K562 (cell line): ENCODE measurements around the gene FAM227A. TPM values are rescaled to one million over a fixed set of nuclear protein-coding genes. Genes with fewer than 3 reads are reported as not detected.

Source experiments
- C11orf30 ChIP-seq: fragments of 450-650 bp; IDR thresholded peaks from 2 replicates; pipeline ENCODE4 v1.6.1; 2016; ENCODE audit warnings: low read depth, mild to moderate bottlenecking
- CBFA2T3 ChIP-seq: fragments of 450-650 bp; IDR thresholded peaks from 2 replicates; pipeline ENCODE4 v1.6.1; 2017
- ETV5 ChIP-seq: sonication (generic); formaldehyde crosslinking; IDR thresholded peaks from 2 replicates; pipeline ENCODE4 v1.4.0; 2020; ENCODE audit warnings: low read depth, mild to moderate bottlenecking, missing genetic modification reagents
- HNRNPL ChIP-seq: fragments of 200-400 bp; formaldehyde crosslinking; IDR thresholded peaks from 2 replicates; pipeline ENCODE4 v1.6.1; 2017; ENCODE audit warnings: low read depth, mild to moderate bottlenecking, low read length
- HOXB6 ChIP-seq: fragments of 250-450 bp; sonication (Bioruptor Pico); IDR thresholded peaks from 2 replicates; pipeline ENCODE4 v1.5.1; 2022; ENCODE audit warnings: mild to moderate bottlenecking, borderline replicate concordance
- L3MBTL2 ChIP-seq: fragments of 450-650 bp; IDR thresholded peaks from 2 replicates; pipeline ENCODE4 v1.6.1; 2016; ENCODE audit warnings: mild to moderate bottlenecking, moderate library complexity
- RAD21 ChIP-seq, 2 experiments: fragments of 250-450 bp in 1 of 2; fragments of 450-650 bp in 1 of 2; sonication (Bioruptor Pico) in 1 of 2; formaldehyde crosslinking in 1 of 2; IDR thresholded peaks in 1 of 2; conservative IDR thresholded peaks in 1 of 2; 2 replicates each; pipeline versions ENCODE4 v1.4.0 to v1.8.0; 2020 to 2022; ENCODE audit warnings: mild to moderate bottlenecking in 2 of 2, moderate library complexity in 1 of 2
- STAT5B ChIP-seq: fragments of 250-450 bp; sonication (Bioruptor Pico); IDR thresholded peaks from 2 replicates; pipeline ENCODE4 v1.8.0; 2021; ENCODE audit warnings: mild to moderate bottlenecking, inconsistent platforms
- XRCC4 ChIP-seq: IDR thresholded peaks from one replicate; pipeline ENCODE4 v1.6.1; 2011; ENCODE audit not compliant: insufficient read depth, insufficient read length; ENCODE audit errors: extremely low read depth
- polyA plus RNA-seq, 8 experiments: library from polyadenylated mRNA; depleted of rRNA in 4 of 8; stranded (reverse) in 5 of 8; unstranded in 3 of 8; fragments of >200 nt; fragmentation: Nextera tagmentation in 2 of 8; fragmentation: Illumina TruSeq in 1 of 8; extraction: Ambion mirVana in 2 of 8; extraction: Trizol in 1 of 8; gene quantifications; 2 replicates each; pipeline versions ENCODE4 v1.2.1 to v1.2.3, GENCODE V29; 2011 to 2014; ENCODE audit warnings: inconsistent platforms in 1 of 8, missing spikeins in 1 of 8
- total RNA-seq, 7 experiments: library from RNA; depleted of rRNA in 6 of 7; stranded (reverse); fragments of >200 nt in 6 of 7; fragmentation: Illumina TruSeq in 2 of 7; extraction: Trizol in 2 of 7; gene quantifications; 2 replicates each; pipeline versions ENCODE4 v1.2.1 to v1.2.3, GENCODE V29; 2011 to 2021; ENCODE audit warnings: low replicate concordance in 1 of 7
- TF ChIP-seq, protein P1 (sequence below): fragments of 250-450 bp; sonication (Bioruptor Pico); IDR thresholded peaks from 2 replicates; pipeline ENCODE4 v1.9.0; 2021; ENCODE audit warnings: mild to moderate bottlenecking, inconsistent platforms
- TF ChIP-seq, protein P2 (sequence below): fragments of 450-650 bp; conservative IDR thresholded peaks from 2 replicates; pipeline ENCODE4 v1.6.1; 2016; ENCODE audit warnings: missing genetic modification characterization, low read depth, mild to moderate bottlenecking, missing compliant biosample characterization, moderate library complexity
- TF ChIP-seq, protein P3 (sequence below): fragments of 450-650 bp; formaldehyde crosslinking; IDR thresholded peaks from 2 replicates; pipeline ENCODE4 v1.4.0; 2022; ENCODE audit warnings: missing genetic modification characterization
- TF ChIP-seq, protein P4 (sequence below): fragments of 250-450 bp; sonication (Bioruptor Pico); IDR thresholded peaks from 2 replicates; pipeline ENCODE4 v1.5.0; 2021
- TF ChIP-seq, protein P5 (sequence below): fragments of 450-650 bp; IDR thresholded peaks from 2 replicates; pipeline ENCODE4 v1.6.1; 2014; ENCODE audit warnings: low read depth, mild to moderate bottlenecking, moderate library complexity, borderline replicate concordance
- TF ChIP-seq, protein P6 (sequence below), 2 experiments: fragments of 450-650 bp; conservative IDR thresholded peaks; 2 replicates each; pipeline ENCODE4 v1.6.1; 2017; ENCODE audit warnings: mild to moderate bottlenecking in 2 of 2, moderate library complexity in 2 of 2

FAM227A gene
- total and polyA plus RNA-seq, 9 of the 15 experiments (the other 6 are each of a cell fraction or from before 2014, with no cell fraction given) = 0.10 to 2.2 (median 0.83) TPM

DNA sequence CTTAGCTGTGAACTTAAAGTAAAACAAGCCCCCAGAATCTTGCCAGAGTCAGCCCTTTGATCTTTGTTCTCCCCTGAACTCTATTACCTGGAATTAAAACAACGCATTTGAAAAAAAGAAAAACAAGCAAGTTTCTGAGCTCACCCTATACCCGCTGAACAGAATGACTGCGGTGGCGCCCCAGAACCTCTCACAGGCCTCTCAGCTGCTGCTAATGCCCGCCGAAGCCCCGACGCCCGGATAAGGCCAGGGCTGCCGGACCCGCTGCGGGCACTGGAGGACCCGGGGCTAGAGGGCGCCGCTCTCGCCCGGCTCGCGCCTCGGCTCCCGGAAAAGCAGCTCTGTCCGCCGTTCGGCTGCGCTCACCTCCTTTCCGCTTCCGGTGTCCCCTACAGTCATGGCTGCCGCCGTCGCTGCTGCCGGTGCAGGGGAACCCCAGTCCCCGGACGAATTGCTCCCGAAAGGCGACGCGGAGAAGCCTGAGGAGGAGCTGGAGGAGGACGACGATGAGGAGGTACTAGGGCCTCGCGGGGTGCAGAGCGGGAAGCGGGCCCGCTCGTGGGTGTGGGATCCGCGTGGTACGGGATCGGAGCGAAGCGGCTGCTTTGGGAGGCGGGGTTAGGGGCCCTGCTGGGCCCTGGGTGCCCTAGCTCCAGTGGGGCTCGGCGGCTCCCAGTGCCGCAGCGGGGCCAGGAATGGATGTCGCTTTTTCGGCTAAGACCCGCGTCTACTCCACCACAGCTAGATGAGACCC, 25.6 kb upstream of the FAM227A start, which contains the start of gene TOMM22 (continued):
- peak; percentile 60 for TF ChIP-seq ETV5
- TF ChIP-seq, protein P1, sequence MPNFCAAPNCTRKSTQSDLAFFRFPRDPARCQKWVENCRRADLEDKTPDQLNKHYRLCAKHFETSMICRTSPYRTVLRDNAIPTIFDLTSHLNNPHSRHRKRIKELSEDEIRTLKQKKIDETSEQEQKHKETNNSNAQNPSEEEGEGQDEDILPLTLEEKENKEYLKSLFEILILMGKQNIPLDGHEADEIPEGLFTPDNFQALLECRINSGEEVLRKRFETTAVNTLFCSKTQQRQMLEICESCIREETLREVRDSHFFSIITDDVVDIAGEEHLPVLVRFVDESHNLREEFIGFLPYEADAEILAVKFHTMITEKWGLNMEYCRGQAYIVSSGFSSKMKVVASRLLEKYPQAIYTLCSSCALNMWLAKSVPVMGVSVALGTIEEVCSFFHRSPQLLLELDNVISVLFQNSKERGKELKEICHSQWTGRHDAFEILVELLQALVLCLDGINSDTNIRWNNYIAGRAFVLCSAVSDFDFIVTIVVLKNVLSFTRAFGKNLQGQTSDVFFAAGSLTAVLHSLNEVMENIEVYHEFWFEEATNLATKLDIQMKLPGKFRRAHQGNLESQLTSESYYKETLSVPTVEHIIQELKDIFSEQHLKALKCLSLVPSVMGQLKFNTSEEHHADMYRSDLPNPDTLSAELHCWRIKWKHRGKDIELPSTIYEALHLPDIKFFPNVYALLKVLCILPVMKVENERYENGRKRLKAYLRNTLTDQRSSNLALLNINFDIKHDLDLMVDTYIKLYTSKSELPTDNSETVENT (CRISPR knock-in tag) = peak; percentile 97
- peak; percentile 100 for TF ChIP-seq C11orf30
- no peak for TF ChIP-seq XRCC4
- TF ChIP-seq RAD21 (CRISPR knock-in tag; conservative IDR thresholded peaks at IDR 0.05 in 1 of 2, IDR thresholded peaks at IDR 0.05 in 1 of 2) = peak; percentile 28 to 34; a peak in 3 of 4 replicates
- TF ChIP-seq CBFA2T3 = no peak
- TF ChIP-seq HOXB6 = no peak
- TF ChIP-seq, protein P2, sequence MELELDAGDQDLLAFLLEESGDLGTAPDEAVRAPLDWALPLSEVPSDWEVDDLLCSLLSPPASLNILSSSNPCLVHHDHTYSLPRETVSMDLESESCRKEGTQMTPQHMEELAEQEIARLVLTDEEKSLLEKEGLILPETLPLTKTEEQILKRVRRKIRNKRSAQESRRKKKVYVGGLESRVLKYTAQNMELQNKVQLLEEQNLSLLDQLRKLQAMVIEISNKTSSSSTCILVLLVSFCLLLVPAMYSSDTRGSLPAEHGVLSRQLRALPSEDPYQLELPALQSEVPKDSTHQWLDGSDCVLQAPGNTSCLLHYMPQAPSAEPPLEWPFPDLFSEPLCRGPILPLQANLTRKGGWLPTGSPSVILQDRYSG (tag) = no peak
- TF ChIP-seq, protein P3, sequence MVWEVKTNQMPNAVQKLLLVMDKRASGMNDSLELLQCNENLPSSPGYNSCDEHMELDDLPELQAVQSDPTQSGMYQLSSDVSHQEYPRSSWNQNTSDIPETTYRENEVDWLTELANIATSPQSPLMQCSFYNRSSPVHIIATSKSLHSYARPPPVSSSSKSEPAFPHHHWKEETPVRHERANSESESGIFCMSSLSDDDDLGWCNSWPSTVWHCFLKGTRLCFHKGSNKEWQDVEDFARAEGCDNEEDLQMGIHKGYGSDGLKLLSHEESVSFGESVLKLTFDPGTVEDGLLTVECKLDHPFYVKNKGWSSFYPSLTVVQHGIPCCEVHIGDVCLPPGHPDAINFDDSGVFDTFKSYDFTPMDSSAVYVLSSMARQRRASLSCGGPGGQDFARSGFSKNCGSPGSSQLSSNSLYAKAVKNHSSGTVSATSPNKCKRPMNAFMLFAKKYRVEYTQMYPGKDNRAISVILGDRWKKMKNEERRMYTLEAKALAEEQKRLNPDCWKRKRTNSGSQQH = no peak
- TF ChIP-seq, protein P4, sequence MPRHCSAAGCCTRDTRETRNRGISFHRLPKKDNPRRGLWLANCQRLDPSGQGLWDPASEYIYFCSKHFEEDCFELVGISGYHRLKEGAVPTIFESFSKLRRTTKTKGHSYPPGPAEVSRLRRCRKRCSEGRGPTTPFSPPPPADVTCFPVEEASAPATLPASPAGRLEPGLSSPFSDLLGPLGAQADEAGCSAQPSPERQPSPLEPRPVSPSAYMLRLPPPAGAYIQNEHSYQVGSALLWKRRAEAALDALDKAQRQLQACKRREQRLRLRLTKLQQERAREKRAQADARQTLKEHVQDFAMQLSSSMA (CRISPR knock-in tag) = peak; percentile 85
- TF ChIP-seq, protein P5, sequence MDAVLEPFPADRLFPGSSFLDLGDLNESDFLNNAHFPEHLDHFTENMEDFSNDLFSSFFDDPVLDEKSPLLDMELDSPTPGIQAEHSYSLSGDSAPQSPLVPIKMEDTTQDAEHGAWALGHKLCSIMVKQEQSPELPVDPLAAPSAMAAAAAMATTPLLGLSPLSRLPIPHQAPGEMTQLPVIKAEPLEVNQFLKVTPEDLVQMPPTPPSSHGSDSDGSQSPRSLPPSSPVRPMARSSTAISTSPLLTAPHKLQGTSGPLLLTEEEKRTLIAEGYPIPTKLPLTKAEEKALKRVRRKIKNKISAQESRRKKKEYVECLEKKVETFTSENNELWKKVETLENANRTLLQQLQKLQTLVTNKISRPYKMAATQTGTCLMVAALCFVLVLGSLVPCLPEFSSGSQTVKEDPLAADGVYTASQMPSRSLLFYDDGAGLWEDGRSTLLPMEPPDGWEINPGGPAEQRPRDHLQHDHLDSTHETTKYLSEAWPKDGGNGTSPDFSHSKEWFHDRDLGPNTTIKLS = peak; percentile 48; the same call in 1 of the 2 replicates
- TF ChIP-seq HNRNPL = peak; percentile 96
- TF ChIP-seq, protein P6, sequence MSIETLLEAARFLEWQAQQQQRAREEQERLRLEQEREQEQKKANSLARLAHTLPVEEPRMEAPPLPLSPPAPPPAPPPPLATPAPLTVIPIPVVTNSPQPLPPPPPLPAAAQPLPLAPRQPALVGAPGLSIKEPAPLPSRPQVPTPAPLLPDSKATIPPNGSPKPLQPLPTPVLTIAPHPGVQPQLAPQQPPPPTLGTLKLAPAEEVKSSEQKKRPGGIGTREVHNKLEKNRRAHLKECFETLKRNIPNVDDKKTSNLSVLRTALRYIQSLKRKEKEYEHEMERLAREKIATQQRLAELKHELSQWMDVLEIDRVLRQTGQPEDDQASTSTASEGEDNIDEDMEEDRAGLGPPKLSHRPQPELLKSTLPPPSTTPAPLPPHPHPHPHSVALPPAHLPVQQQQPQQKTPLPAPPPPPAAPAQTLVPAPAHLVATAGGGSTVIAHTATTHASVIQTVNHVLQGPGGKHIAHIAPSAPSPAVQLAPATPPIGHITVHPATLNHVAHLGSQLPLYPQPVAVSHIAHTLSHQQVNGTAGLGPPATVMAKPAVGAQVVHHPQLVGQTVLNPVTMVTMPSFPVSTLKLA (conservative IDR thresholded peaks at IDR 0.05) = peak; percentile 81 to 96
- TF ChIP-seq STAT5B (CRISPR knock-in tag) = no peak
- TF ChIP-seq L3MBTL2 = peak; percentile 17; the same call in 1 of the 2 replicates
